H9 (cell line): Measurements from ENCODE around the gene SPATA25. TPM values are rescaled to one million over a fixed set of nuclear protein-coding genes. Genes with fewer than 3 reads are reported as not detected.

Experiments
- DNase-seq: peaks from one replicate; pipeline ENCODE4 v3.0.0-alpha.2; 2017
- H2AFZ ChIP-seq: one replicate; pipeline ENCODE4 v1.6.1; 2013; ENCODE audit warnings: mild to moderate bottlenecking, low read length, control low read depth, moderate library complexity
- H2AK5ac ChIP-seq: 2 replicates; pipeline ENCODE4 v1.6.1; 2013; ENCODE audit warnings: low read length, control low read depth, mixed read lengths; ENCODE audit not compliant: insufficient read length
- H2BK120ac ChIP-seq: one replicate; pipeline ENCODE4 v1.6.1; 2013; ENCODE audit warnings: low read depth, mild to moderate bottlenecking, low read length, control low read depth, inconsistent platforms; ENCODE audit not compliant: poor library complexity, severe bottlenecking
- H2BK12ac ChIP-seq: 2 replicates; pipeline ENCODE4 v1.6.1; 2013; ENCODE audit warnings: low read length, control low read depth, mixed read lengths, low read depth; ENCODE audit not compliant: insufficient read length
- H2BK15ac ChIP-seq: 2 replicates; pipeline ENCODE4 v1.6.1; 2013; ENCODE audit warnings: low read depth, low read length, control low read depth
- H2BK20ac ChIP-seq: one replicate; pipeline ENCODE4 v1.6.1; 2013; ENCODE audit warnings: low read depth, mild to moderate bottlenecking, low read length, control low read depth, inconsistent platforms; ENCODE audit not compliant: poor library complexity, severe bottlenecking
- H2BK5ac ChIP-seq: 2 replicates; pipeline ENCODE4 v1.6.1; 2013; ENCODE audit warnings: low read length, control low read depth, mixed read lengths; ENCODE audit not compliant: insufficient read length
- H3K14ac ChIP-seq: 2 replicates; pipeline ENCODE4 v1.6.1; 2013; ENCODE audit warnings: low read length, control low read depth; ENCODE audit not compliant: insufficient read depth
- H3K18ac ChIP-seq: 2 replicates; pipeline ENCODE4 v1.6.1; 2013; ENCODE audit warnings: low read depth, mild to moderate bottlenecking, mixed read lengths, low read length, control low read depth; ENCODE audit not compliant: insufficient read length
- H3K23ac ChIP-seq: 2 replicates; pipeline ENCODE4 v1.6.1; 2013; ENCODE audit warnings: low read length, control low read depth, mixed read lengths, low read depth; ENCODE audit not compliant: insufficient read length
- H3K23me2 ChIP-seq: 2 replicates; pipeline ENCODE4 v1.6.1; 2013; ENCODE audit warnings: low read depth, mild to moderate bottlenecking, mixed read lengths, low read length, control low read depth; ENCODE audit not compliant: insufficient read length, poor library complexity, severe bottlenecking
- H3K27ac ChIP-seq: 2 replicates; pipeline ENCODE4 v1.5.1; 2013; ENCODE audit warnings: low read length, control low read depth, mixed read lengths, low read depth; ENCODE audit not compliant: insufficient read length
- H3K27me3 ChIP-seq: 2 replicates; pipeline ENCODE4 v1.6.1; 2013; ENCODE audit warnings: low read length, control low read depth, inconsistent platforms; ENCODE audit not compliant: insufficient read depth
- H3K4ac ChIP-seq: 2 replicates; pipeline ENCODE4 v1.6.1; 2013; ENCODE audit warnings: low read depth, mild to moderate bottlenecking, control low read depth, inconsistent platforms, low read length, moderate library complexity
- H3K4me1 ChIP-seq: 2 replicates; pipeline ENCODE4 v1.6.1; 2013; ENCODE audit warnings: low read length, control low read depth, inconsistent platforms; ENCODE audit not compliant: insufficient read depth
- H3K4me2 ChIP-seq: 2 replicates; pipeline ENCODE4 v1.6.1; 2013; ENCODE audit warnings: low read length, control low read depth, mixed read lengths; ENCODE audit not compliant: insufficient read length, insufficient read depth
- H3K56ac ChIP-seq: 2 replicates; pipeline ENCODE4 v1.6.1; 2013; ENCODE audit warnings: low read depth, mild to moderate bottlenecking, mixed read lengths, low read length, control low read depth; ENCODE audit not compliant: insufficient read length
- H3K79me1 ChIP-seq: 2 replicates; pipeline ENCODE4 v1.6.1; 2013; ENCODE audit warnings: low read depth, mild to moderate bottlenecking, moderate library complexity, low read length, control low read depth, inconsistent platforms; ENCODE audit not compliant: insufficient read depth, poor library complexity, severe bottlenecking
- H3K79me2 ChIP-seq: 2 replicates; pipeline ENCODE4 v1.6.1; 2013; ENCODE audit warnings: low read length, control low read depth, inconsistent platforms; ENCODE audit not compliant: insufficient read depth
- H3K9ac ChIP-seq: 2 replicates; pipeline ENCODE4 v1.6.1; 2013; ENCODE audit warnings: low read length, control low read depth, mixed read lengths; ENCODE audit not compliant: insufficient read length; ENCODE audit errors: extremely low read depth
- H3K9me3 ChIP-seq: one replicate; pipeline ENCODE4 v1.6.1; 2013; ENCODE audit warnings: low read depth, low read length, inconsistent platforms; ENCODE audit not compliant: control insufficient read depth
- H3T11ph ChIP-seq: one replicate; pipeline ENCODE4 v1.6.1; 2013; ENCODE audit warnings: mild to moderate bottlenecking, low read length, control low read depth, inconsistent platforms
- H4K20me1 ChIP-seq: one replicate; pipeline ENCODE4 v1.6.1; 2013; ENCODE audit not compliant: control insufficient read depth, insufficient read length, insufficient read depth
- H4K5ac ChIP-seq: 2 replicates; pipeline ENCODE4 v1.6.1; 2013; ENCODE audit warnings: low read depth, mild to moderate bottlenecking, mixed read lengths, low read length, control low read depth; ENCODE audit not compliant: insufficient read length
- H4K8ac ChIP-seq: replicated peaks from 2 replicates; pipeline ENCODE4 v1.6.1; 2013; ENCODE audit warnings: low read length, control low read depth, mixed read lengths, low read depth; ENCODE audit not compliant: insufficient read length
- H4K91ac ChIP-seq: 2 replicates; pipeline ENCODE4 v1.6.1; 2013; ENCODE audit warnings: low read depth, mild to moderate bottlenecking, moderate library complexity, mixed read lengths, low read length, control low read depth; ENCODE audit not compliant: insufficient read length
- H3K27ac Mint-ChIP-seq, 3 experiments: 2 replicates in 2 of 3; 3 replicates in 1 of 3; pipeline ENCODE4 v1.8.0; 2020 to 2021; ENCODE audit warnings: mixed read lengths in 3 of 3, mild to moderate bottlenecking in 1 of 3, moderate library complexity in 1 of 3
- H3K27me3 Mint-ChIP-seq: 2 replicates; pipeline ENCODE4 v1.8.0; 2021; ENCODE audit warnings: low read depth, mild to moderate bottlenecking, moderate library complexity, mixed read lengths
- H3K36me3 Mint-ChIP-seq, 3 experiments: 2 replicates in 2 of 3; 3 replicates in 1 of 3; pipeline ENCODE4 v1.8.0; 2020 to 2021; ENCODE audit warnings: low read depth in 3 of 3, mixed read lengths in 3 of 3; ENCODE audit not compliant: insufficient read depth in 1 of 3
- H3K4me1 Mint-ChIP-seq, 2 experiments: 2 replicates each; pipeline ENCODE4 v1.8.0; 2020; ENCODE audit warnings: mixed read lengths in 2 of 2
- H3K4me3 Mint-ChIP-seq, 2 experiments: 2 replicates in 1 of 2; 3 replicates in 1 of 2; pipeline ENCODE4 v1.8.0; 2020 to 2021; ENCODE audit warnings: mild to moderate bottlenecking in 2 of 2, mixed read lengths in 2 of 2, moderate library complexity in 1 of 2
- H3K9me3 Mint-ChIP-seq, 2 experiments: 2 replicates in 1 of 2; 3 replicates in 1 of 2; pipeline ENCODE4 v1.8.0; 2020; ENCODE audit warnings: mild to moderate bottlenecking in 2 of 2, mixed read lengths in 2 of 2, moderate library complexity in 1 of 2
- WGBS: extraction: QIAGEN DNeasy Blood & Tissue Kit; methylation state at CpG from one replicate; pipeline ENCODE4 v1.1.7; 2013; ENCODE audit warnings: missing lambda C conversion rate, low lambda C conversion rate, mixed read lengths; ENCODE audit not compliant: insufficient read length; ENCODE audit errors: extremely low coverage; 5-methylcytosine and 5-hydroxymethylcytosine counted together
- total RNA-seq: library from RNA; stranded (reverse); gene quantifications from 2 replicates; pipeline ENCODE4 v1.2.1, GENCODE V29; 2021
- TF ChIP-seq, protein P1 (sequence below): fragments of 200-600 bp; sonication (generic); conservative IDR thresholded peaks from 3 replicates; pipeline ENCODE4 v1.8.0; 2021; ENCODE audit warnings: antibody characterized with exemption, mild to moderate bottlenecking

The SPATA25 gene
- total RNA-seq, 1 experiment from 2014 or later, result 2.4 TPM

DNA sequence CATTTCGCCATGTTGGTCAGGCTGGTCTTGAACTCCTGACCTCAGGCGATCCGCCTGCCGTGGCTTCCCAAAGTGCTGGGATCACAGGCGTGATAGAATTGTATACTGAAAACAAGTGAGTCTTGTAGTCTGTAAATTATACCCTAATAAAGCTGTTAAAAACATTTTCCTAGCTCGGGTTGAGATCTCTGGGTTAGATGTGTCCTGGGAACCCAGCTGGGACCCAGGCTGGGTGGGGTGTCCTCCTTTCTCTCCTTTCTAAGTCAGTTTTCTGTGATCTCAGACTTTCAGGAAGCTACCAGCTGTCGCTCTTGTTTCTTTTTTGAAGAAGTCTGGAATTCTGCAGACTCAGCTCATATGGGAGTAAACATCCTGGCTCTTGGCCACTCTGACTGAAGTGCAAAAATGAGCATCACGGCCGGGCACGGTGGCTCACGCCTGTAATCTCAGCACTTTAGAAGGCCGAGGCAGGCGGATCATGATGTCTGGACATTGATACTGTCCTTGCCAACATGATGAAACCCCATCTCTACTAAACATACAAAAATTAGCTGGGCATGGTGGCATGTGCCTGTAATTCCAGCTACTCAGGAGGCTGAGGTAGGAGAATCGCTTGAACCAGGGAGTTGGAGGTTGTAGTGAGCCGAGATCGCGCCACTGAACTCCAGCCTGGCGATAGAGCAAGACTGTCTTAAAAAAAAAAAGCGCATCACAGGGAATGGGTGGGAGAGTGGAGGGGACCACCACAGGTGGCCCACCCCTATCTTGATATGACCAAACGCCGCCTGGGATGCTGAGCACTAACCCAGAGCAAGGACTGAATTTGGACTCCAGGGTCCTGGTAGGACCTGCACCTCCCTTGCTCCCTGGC lies 37.2 kb upstream of the SPATA25 start:
- Mint-ChIP-seq H3K4me1 (peaks cover 14 to 28% of the 10 kb centered on the region in 2 experiments), H3K36me3 (no peaks in the 10 kb centered on the region), H3K4me3 (no peak overlapping the region), H3K27ac (no peak overlapping the region), H3K27me3 (peaks cover 4% of the 10 kb centered on the region), H3K9me3 (no peaks in the 10 kb centered on the region)
- Histone ChIP-seq H4K8ac (no peak overlapping the region), H3K18ac (no peak overlapping the region), H2AK5ac (no peak overlapping the region), H2BK15ac (no peak overlapping the region), H4K20me1 (no peaks in the 10 kb centered on the region), H3K9me3 (no peaks in the 10 kb centered on the region), H2BK120ac (no peak overlapping the region), H3K4ac (no peak overlapping the region), H3K56ac (no peak overlapping the region), H2BK20ac (no peak overlapping the region), H3K79me2 (no peaks in the 10 kb centered on the region), H2AFZ (no peak overlapping the region), H3K27me3 (no peaks in the 10 kb centered on the region), H3K4me2 (no peak overlapping the region), H4K5ac (no peak overlapping the region), H3K23me2 (no peaks in the 10 kb centered on the region), H3K23ac (no peak overlapping the region), H3K14ac (no peak overlapping the region; the same call in 1 of the 2 replicates), H2BK5ac (no peak overlapping the region), H3K9ac (no peak overlapping the region), H3K27ac (no peak overlapping the region), H4K91ac (no peak overlapping the region), H3T11ph (no peak overlapping the region), H3K4me1 (no peaks in the 10 kb centered on the region), H2BK12ac (no peak overlapping the region), H3K79me1 (no peaks in the 10 kb centered on the region)
- TF ChIP-seq, protein P1, sequence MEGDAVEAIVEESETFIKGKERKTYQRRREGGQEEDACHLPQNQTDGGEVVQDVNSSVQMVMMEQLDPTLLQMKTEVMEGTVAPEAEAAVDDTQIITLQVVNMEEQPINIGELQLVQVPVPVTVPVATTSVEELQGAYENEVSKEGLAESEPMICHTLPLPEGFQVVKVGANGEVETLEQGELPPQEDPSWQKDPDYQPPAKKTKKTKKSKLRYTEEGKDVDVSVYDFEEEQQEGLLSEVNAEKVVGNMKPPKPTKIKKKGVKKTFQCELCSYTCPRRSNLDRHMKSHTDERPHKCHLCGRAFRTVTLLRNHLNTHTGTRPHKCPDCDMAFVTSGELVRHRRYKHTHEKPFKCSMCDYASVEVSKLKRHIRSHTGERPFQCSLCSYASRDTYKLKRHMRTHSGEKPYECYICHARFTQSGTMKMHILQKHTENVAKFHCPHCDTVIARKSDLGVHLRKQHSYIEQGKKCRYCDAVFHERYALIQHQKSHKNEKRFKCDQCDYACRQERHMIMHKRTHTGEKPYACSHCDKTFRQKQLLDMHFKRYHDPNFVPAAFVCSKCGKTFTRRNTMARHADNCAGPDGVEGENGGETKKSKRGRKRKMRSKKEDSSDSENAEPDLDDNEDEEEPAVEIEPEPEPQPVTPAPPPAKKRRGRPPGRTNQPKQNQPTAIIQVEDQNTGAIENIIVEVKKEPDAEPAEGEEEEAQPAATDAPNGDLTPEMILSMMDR, result no peak
- no peak for DNase-seq
- no CpG with 5 or more reads among the region's 21 CpGs for WGBS
